T-helper 17 cell (primary cell): ENCODE data around the gene PRDM5. TPM values are rescaled to one million over a fixed set of nuclear protein-coding genes. Genes with fewer than 3 reads are reported as not detected.
"Not testable (repeated sequence)": the region's sequence is repeated elsewhere in the genome, so short reads cannot be mapped to it uniquely, and the experiment has no call there.

Experiments used
- ATAC-seq: fragments of 150-1000 bp; cut with Tn5 transposase; 2 replicates; pipeline ENCODE4 v1.10.0; 2021; ENCODE audit warnings: mild to moderate bottlenecking, moderate library complexity
- DNase-seq, 3 donors: peaks; one replicate each; pipeline versions ENCODE4 v3.0.0 to v3.0.0-alpha.2; 2020 to 2021
- H3K9me3 ChIP-seq: one replicate; pipeline ENCODE4 v1.7.0; 2013; ENCODE audit warnings: low read length, mild to moderate bottlenecking; ENCODE audit not compliant: control insufficient read depth, poor library complexity, severe bottlenecking
- H3K27ac Mint-ChIP-seq: one replicate; pipeline ENCODE4 v1.8.0; 2022; ENCODE audit warnings: mild to moderate bottlenecking, moderate library complexity, mixed read lengths
- H3K27me3 Mint-ChIP-seq: one replicate; pipeline ENCODE4 v1.8.0; 2022; ENCODE audit warnings: mixed read lengths
- H3K36me3 Mint-ChIP-seq: one replicate; pipeline ENCODE4 v1.8.0; 2022; ENCODE audit warnings: low read depth, mixed read lengths
- H3K4me1 Mint-ChIP-seq: one replicate; pipeline ENCODE4 v1.8.0; 2022; ENCODE audit warnings: mild to moderate bottlenecking, mixed read lengths
- H3K4me3 Mint-ChIP-seq: one replicate; pipeline ENCODE4 v1.8.0; 2022; ENCODE audit warnings: mild to moderate bottlenecking, moderate library complexity, mixed read lengths
- total RNA-seq, 4 donors: library from RNA in 2 of 4; stranded (reverse) in 2 of 4; gene quantifications; one replicate each; pipeline ENCODE4 v1.2.3 and lab custom pipeline; 2022 to 2026

Gene PRDM5
- total RNA-seq, 2 donors from 2014 or later, result 0.15 TPM; not detected in 1

DNA sequence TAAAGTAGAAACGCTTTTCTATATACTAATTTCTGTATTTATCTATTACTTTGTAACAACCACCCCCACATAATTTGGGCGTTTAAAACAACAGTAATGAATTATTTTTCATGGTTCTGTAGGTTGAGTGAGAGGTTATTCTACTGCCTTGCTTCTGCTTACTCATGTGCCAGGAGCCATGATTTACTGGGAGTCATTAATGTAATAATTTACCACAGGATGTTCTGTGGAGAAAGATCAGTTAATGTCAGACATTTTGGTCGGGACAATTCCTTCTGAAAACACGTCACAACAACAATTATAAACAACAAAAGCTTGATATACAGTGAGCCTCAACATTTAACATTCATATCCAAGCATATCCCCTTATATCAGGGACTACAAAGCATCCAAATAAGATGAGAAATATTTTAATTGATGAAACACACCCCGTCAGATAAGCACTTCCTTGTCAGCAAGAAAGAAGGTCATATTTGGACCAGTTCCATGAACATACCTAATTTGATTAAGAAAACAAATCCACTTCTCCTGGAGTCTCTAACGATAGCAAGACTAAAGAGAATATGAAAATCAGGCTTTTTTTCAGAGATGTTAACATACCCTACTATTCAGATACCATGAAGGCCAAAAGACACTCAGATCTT, 238.5 kb downstream of the PRDM5 start:
- H3K27me3 Mint-ChIP-seq, result peaks cover 28% of the 10 kb centered on the region
- no peaks in the 10 kb centered on the region for H3K9me3 ChIP-seq
- ATAC-seq, result no peak
- peaks cover 5% of the 10 kb centered on the region for H3K4me1 Mint-ChIP-seq
- no peaks in the 10 kb centered on the region for H3K36me3 Mint-ChIP-seq
- no peak for DNase-seq
- H3K27ac Mint-ChIP-seq, result no peak overlapping the region
- no peak overlapping the region for H3K4me3 Mint-ChIP-seq

DNA sequence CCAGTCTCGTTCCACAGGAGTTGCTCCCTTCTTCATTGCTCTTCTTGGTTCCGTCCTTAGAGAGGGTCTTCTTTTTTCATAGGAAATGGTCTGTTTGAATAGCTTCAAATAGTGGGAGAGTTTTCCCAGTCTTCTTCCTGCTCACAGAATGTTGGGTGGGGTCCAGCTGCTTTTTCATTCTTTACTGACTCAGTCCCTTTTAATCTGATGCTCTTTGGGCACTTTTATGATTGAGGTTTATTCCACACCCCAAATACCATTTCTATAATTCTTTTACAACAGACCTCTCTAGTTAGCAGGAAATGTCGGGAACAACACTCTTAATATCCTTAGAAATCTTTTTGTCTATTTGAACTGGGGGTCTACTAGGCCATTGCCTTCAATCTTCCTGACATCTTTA, 239.5 kb downstream of the PRDM5 start:
- Mint-ChIP-seq H3K27me3 (peaks cover 20% of the 10 kb centered on the region), H3K4me1 (peaks cover 5% of the 10 kb centered on the region), H3K4me3 (no peak overlapping the region), H3K36me3 (no peaks in the 10 kb centered on the region), H3K27ac (no peak overlapping the region)
- DNase-seq (no peak), ATAC-seq (no peak)
- no peaks in the 10 kb centered on the region for H3K9me3 ChIP-seq

DNA sequence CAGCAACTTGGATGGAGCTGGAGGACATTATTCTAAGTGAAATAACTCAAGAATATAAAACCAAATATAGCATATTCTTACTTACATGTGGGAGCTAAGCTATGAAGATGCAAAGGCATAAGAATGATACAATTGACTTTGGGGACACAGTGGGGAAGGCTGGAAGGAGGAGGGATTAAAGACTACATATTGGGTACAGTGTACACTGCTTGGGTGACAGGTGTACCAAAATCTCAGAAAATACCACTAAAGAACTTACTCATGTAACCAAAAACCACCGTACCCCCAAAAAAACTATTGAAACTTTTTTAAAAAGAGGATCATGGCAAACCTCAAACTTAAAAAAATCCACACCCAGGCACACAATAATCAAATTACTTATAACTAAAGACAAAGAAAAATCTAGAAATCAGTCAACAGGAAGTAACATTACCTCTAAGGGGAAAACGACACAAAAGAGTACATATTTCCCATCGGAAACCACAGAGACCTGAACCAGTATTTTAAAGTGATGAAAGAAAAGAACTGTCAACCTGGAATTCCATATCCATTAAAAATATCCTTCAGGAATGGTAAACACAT, 241.8 kb downstream of the PRDM5 start:
- Mint-ChIP-seq H3K4me1 (peaks cover 5% of the 10 kb centered on the region), H3K27ac (no peak overlapping the region), H3K4me3 (no peak overlapping the region), H3K27me3 (peaks cover 15% of the 10 kb centered on the region), H3K36me3 (no peaks in the 10 kb centered on the region)
- ATAC-seq (no peak), DNase-seq (no peak)
- H3K9me3 ChIP-seq, result no peaks in the 10 kb centered on the region

DNA sequence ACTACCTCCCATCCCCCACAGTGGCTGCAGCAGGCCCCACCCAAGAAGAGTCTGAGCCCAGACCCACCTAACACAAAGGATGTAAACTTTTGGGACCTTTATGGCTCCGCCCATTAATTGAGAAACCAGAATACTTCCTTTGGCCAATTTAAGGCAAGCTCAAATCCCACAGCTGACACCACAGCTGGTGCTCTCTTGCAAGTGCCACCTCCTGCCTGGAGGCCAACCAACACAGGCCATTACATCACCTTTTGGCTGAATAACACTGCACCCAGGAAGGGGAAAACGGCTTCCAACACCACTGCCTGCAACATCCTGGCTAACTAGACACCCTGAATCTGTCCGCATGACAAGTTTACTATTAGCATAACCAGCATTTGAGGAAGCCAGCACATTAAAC, 248.8 kb downstream of the PRDM5 start:
- H3K27me3 Mint-ChIP-seq, result no peaks in the 10 kb centered on the region

DNA sequence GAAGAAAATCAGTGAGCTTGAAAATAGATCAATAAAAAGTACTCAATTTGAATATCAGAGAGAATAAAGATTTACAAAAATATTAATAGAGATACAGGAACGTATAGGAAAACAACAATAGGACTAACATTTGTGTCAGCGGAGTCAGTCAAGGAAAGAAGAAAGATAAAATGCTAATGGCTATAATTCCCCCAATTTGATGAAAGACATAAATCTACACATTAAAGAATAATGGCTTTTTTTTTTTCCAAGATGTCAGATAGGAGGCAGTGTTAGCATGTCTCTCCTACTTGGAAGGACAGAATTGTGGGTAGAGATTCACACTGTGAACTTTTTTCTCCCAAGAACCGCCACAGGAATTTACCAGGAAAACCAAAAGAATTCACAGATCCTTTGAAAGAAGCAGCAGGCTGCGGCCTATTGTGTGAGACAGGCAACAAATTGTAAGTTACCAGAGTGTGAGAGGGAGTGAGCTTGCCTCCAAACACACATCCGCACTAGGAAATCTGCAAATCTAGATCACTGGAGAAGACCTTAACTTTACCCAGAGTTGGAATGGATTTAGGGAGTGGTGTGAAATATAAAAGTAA, 249.9 kb downstream of the PRDM5 start:
- H3K36me3 Mint-ChIP-seq, result no peaks in the 10 kb centered on the region
- DNase-seq (no peak), ATAC-seq (no peak)
- H3K4me3 Mint-ChIP-seq, result no peak overlapping the region
- no peaks in the 10 kb centered on the region for H3K4me1 Mint-ChIP-seq
- no peaks in the 10 kb centered on the region for H3K27me3 Mint-ChIP-seq
- H3K9me3 ChIP-seq, result no peaks in the 10 kb centered on the region
- no peak overlapping the region for H3K27ac Mint-ChIP-seq

More for the DNA sequence above, 248.8 kb downstream of the PRDM5 start:
- H3K9me3 ChIP-seq, result no peaks in the 10 kb centered on the region
- DNase-seq, result no peak
- H3K27ac Mint-ChIP-seq, result no peak overlapping the region
- no peak overlapping the region for H3K4me3 Mint-ChIP-seq
- no peaks in the 10 kb centered on the region for H3K4me1 Mint-ChIP-seq
- H3K36me3 Mint-ChIP-seq, result no peaks in the 10 kb centered on the region
- no peak for ATAC-seq

DNA sequence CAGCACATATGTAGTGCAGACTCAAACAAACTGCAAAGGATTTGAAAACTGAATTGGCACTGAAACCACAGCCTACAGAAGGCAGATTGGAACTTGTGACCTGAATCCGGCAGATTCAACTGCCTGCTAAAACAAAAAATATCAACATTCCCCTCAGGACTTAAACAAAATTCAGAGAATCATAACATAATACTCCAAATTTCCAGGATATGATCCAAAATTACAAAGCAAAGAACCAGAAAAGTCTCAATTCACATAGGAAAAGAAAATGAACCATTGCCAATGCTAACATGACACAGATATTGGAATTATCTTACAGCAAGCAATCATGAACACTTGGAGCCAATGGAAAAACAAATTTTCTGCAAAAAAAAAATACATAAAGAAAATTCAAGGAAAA, 250.4 kb downstream of the PRDM5 start:
- DNase-seq (no peak), ATAC-seq (no peak)
- H3K4me3 Mint-ChIP-seq, result no peak overlapping the region
- H3K27me3 Mint-ChIP-seq, result no peaks in the 10 kb centered on the region
- H3K4me1 Mint-ChIP-seq, result no peaks in the 10 kb centered on the region
- H3K36me3 Mint-ChIP-seq, result no peaks in the 10 kb centered on the region
- no peak overlapping the region for H3K27ac Mint-ChIP-seq
- H3K9me3 ChIP-seq, result no peaks in the 10 kb centered on the region

DNA sequence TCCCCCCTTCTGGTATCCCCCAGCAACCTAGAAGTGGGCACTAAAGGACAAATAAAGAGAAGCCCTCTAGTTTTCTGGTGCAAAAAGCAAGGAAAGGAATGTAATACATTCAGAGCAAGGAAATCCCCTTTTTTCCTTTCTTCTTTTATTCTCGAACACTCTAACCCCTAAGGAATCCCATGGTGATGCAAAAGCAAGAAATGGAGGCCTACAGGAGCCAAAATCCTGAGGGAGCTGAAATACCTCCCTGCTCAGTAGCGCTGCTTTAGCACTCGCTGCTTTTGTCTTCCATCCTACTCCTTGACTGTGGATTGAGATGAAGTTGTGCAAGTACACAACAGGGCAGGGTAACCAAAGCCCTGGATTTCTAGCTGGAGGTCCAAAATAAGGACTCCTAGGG, 251.0 kb downstream of the PRDM5 start:
- no peaks in the 10 kb centered on the region for H3K4me1 Mint-ChIP-seq
- no peak for DNase-seq

DNA sequence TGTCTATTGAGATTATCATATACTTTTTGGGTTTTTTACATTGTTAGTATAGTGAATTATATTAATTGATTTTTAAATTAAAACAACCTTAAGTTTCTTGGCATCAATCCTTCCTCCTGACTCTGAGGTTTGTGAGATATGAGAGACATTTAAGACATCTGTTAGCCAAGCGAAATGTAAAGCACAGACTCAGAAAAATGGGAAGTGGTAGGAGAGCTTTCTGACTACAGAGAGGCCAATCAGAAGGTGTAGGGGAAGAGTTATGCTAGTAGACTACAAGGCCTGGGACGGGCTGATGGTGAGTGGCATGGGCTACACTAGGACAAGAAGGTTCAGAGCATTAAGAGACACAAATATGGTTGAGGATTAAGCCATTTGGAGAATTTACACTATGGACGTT, 255.4 kb downstream of the PRDM5 start:
- Mint-ChIP-seq H3K4me1 (no peaks in the 10 kb centered on the region), H3K27ac (no peak overlapping the region), H3K4me3 (no peak overlapping the region), H3K27me3 (no peaks in the 10 kb centered on the region), H3K36me3 (no peaks in the 10 kb centered on the region)
- DNase-seq, result no peak
- no peaks in the 10 kb centered on the region for H3K9me3 ChIP-seq
- ATAC-seq, result no peak

More for the DNA sequence above, 251.0 kb downstream of the PRDM5 start:
- H3K27me3 Mint-ChIP-seq, result no peaks in the 10 kb centered on the region
- no peak overlapping the region for H3K27ac Mint-ChIP-seq
- no peak overlapping the region for H3K4me3 Mint-ChIP-seq
- H3K36me3 Mint-ChIP-seq, result no peaks in the 10 kb centered on the region
- H3K9me3 ChIP-seq, result no peaks in the 10 kb centered on the region
- ATAC-seq, result no peak

DNA sequence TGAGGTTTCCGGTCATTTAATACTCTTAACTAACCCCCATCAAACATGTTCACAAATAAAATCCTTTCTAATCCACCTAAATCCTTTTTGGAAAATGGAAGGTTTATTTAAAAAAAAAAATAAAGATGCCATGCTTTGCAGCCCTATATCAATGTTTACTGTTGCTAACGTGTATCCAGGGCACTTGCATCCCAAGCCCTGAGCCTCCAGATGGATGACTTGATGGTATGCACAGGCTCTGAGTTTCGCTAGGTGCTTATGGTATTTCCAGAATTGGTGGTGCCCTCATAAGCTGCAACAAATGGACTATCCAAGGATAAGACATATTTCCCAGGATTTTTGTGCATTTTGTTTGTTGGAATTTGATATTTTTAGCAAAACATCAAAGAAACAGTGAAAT, 257.7 kb downstream of the PRDM5 start:
- no peak overlapping the region for H3K27ac Mint-ChIP-seq
- no peak for DNase-seq

DNA sequence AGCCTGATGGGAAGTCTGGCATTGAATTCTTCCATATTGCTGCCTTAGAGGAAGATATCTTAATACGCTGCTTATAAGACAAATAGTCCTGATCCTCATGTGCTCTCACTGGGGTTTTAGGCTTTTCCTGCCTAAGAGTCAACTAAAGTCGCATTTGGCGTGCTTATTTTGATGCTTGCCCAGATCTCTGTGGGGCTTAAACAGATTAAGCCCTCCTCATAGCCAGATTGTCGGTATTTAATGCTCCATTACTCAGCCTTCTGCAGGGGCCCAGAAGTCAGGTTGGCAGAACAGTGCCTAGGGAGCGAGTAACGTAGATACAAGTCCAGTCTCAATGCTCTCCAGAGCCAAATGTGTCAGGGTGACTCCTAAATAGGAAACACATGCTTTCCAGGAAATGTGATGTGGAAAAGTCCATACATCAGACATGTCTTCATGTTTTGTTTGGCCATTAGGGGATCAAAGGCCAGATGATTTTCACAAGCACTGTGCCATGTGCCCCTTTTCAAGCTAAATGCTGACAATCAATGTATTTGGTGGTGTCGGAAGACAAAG, 262.8 kb downstream of the PRDM5 start:
- H3K4me3 Mint-ChIP-seq, result no peak overlapping the region
- H3K36me3 Mint-ChIP-seq, result no peaks in the 10 kb centered on the region
- H3K4me1 Mint-ChIP-seq, result peaks cover 4% of the 10 kb centered on the region
- DNase-seq (no peak), ATAC-seq (no peak)
- no peak overlapping the region for H3K27ac Mint-ChIP-seq
- H3K27me3 Mint-ChIP-seq, result peaks cover 15% of the 10 kb centered on the region
- H3K9me3 ChIP-seq, result no peaks in the 10 kb centered on the region

More for the DNA sequence above, 257.7 kb downstream of the PRDM5 start:
- no peaks in the 10 kb centered on the region for H3K36me3 Mint-ChIP-seq
- H3K4me1 Mint-ChIP-seq, result no peaks in the 10 kb centered on the region
- no peaks in the 10 kb centered on the region for H3K9me3 ChIP-seq
- ATAC-seq, result no peak
- no peak overlapping the region for H3K4me3 Mint-ChIP-seq
- peaks cover 2% of the 10 kb centered on the region for H3K27me3 Mint-ChIP-seq

DNA sequence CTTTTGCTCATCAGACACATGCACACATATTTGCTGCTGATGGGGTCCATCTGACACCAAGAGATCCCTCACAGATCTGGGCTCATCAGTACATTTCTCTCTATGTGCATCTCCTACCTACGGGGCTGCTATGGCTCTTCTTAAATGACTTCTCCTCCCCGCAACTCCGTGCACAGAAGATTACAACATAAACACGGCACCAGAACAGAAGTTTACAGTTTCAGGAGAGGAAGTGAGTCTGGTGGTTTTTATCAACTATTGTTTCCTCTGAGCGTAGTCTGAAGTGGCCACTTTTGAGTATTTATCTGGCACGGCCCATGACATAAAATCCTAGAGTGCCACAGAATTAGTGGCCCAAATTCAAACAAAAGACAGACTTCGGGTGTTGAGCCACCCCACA, 263.8 kb downstream of the PRDM5 start:
- no peak overlapping the region for H3K27ac Mint-ChIP-seq
- no peaks in the 10 kb centered on the region for H3K36me3 Mint-ChIP-seq
- DNase-seq, result no peak
- ATAC-seq, result no peak
- H3K9me3 ChIP-seq, result no peaks in the 10 kb centered on the region
- H3K27me3 Mint-ChIP-seq, result peaks cover 15% of the 10 kb centered on the region
- peaks cover 4% of the 10 kb centered on the region for H3K4me1 Mint-ChIP-seq
- H3K4me3 Mint-ChIP-seq, result no peak overlapping the region

DNA sequence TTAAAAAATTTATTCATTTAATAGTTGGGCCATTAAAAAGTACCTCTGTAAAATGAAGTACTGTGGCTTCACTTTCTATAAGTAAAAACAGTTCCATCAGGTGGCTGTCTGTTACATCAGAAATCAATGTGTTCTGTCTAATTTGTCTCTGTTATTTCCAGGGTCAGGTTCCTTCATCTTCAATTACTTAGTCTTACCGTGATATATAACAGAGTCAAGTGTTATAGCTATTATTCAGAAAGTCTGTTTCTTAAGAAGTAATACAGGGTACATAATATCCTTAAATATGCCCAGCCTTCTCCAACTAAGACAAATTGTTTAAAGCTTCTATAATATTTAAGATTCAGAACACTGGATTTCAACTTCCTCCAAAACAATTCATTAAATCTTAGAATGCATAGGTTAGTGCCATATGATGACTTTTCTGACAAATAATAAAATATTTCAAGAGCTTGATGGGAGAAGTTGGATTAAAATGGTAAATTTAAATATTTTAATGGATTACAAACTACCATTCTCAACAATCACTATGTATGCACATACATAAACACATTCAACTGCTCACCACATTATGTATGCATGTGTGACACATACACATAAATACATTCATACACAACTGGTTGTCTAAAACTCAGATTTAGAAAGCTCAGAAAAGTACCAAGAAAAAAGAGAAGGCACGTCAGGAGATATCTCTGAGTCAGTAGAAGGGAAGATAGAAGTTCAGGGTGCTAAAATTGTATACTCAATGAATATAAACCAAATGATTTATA, 268.5 kb downstream of the PRDM5 start:
- H3K4me3 Mint-ChIP-seq, result no peak overlapping the region
- no peak for ATAC-seq

DNA sequence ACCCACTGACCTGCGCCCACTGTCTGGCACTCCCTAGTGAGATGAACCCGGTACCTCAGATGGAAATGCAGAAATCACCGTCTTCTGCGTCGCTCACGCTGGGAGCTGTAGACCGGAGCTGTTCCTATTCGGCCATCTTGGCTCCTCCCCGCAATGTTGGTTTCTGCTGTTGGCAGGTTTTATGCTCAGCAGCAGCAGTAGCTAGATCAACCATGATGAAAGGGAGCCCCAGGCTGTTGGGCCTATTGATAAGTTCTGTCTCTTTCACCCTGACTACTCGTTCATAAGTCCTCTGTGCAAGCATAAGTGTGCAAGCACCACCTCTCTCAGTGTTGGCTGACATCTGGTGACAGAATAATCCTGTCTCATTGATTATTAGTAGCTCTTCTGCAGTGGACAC, 274.2 kb downstream of the PRDM5 start:
- not testable (repeated sequence) for H3K27ac Mint-ChIP-seq, ATAC-seq, H3K4me3 Mint-ChIP-seq, H3K36me3 Mint-ChIP-seq, H3K4me1 Mint-ChIP-seq, H3K9me3 ChIP-seq, DNase-seq
- H3K27me3 Mint-ChIP-seq, result peaks cover 26% of the 10 kb centered on the region

More for the DNA sequence above, 268.5 kb downstream of the PRDM5 start:
- no peak overlapping the region for H3K27ac Mint-ChIP-seq
- no peaks in the 10 kb centered on the region for H3K36me3 Mint-ChIP-seq
- peaks cover 20% of the 10 kb centered on the region for H3K27me3 Mint-ChIP-seq
- no peaks in the 10 kb centered on the region for H3K9me3 ChIP-seq
- peaks cover 4% of the 10 kb centered on the region for H3K4me1 Mint-ChIP-seq
- no peak for DNase-seq
